ENCODE data around the gene CRACDL.

GRCh38 chr2:98932164-98932563 is 3.9 kb downstream of the CRACDL start:
- TF ChIP-seq, protein P1, sequence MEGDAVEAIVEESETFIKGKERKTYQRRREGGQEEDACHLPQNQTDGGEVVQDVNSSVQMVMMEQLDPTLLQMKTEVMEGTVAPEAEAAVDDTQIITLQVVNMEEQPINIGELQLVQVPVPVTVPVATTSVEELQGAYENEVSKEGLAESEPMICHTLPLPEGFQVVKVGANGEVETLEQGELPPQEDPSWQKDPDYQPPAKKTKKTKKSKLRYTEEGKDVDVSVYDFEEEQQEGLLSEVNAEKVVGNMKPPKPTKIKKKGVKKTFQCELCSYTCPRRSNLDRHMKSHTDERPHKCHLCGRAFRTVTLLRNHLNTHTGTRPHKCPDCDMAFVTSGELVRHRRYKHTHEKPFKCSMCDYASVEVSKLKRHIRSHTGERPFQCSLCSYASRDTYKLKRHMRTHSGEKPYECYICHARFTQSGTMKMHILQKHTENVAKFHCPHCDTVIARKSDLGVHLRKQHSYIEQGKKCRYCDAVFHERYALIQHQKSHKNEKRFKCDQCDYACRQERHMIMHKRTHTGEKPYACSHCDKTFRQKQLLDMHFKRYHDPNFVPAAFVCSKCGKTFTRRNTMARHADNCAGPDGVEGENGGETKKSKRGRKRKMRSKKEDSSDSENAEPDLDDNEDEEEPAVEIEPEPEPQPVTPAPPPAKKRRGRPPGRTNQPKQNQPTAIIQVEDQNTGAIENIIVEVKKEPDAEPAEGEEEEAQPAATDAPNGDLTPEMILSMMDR (IDR thresholded peaks at IDR 0.05), result no peak
- no peak for TF ChIP-seq EP300 (IDR thresholded peaks at IDR 0.05)
- no peak for TF ChIP-seq POLR2A (IDR thresholded peaks at IDR 0.05)
